ENCODE data around the gene GJB1.
"Not testable (repeated sequence)": the region's sequence is repeated elsewhere in the genome, so short reads cannot be mapped to it uniquely, and the experiment has no call there.

GJB1 gene

GRCh38 chrX:71256051-71256450, 33.0 kb downstream of the GJB1 start:
- DNase-seq (ENCODE audit: low read depth) = no peak

GRCh38 chrX:71256856-71257255, 33.8 kb downstream of the GJB1 start:
- no peak for DNase-seq (ENCODE audit: low read depth)

GRCh38 chrX:71268624-71269023, 45.6 kb downstream of the GJB1 start:
- not testable (repeated sequence) for DNase-seq (ENCODE audit: low read depth)

- DNase-seq (ENCODE audit: low read depth) = no peak
These were observed 46.9 kb downstream of the GJB1 start for GRCh38 chrX:71269801-71270395.

- not testable (repeated sequence) for DNase-seq (ENCODE audit: low read depth)
These were observed 49.3 kb downstream of the GJB1 start for GRCh38 chrX:71272313-71272712.

Measured in activated T-cell treated with anti-CD3 and anti-CD28 coated beads for 48 hours (primary cell).